WERI-Rb-1 (cell line): ENCODE data around the gene IQGAP3.

Experiments used
- DNase-seq: peaks from one replicate; pipeline ENCODE4 v3.0.0-alpha.2; 2020
- H3K27ac ChIP-seq: fragments of 250-450 bp; sonication (Bioruptor Pico); 2 replicates; pipeline ENCODE4 v1.5.1; 2020; ENCODE audit warnings: mild to moderate bottlenecking, moderate library complexity
- H3K27me3 ChIP-seq: fragments of 250-450 bp; sonication (Bioruptor Pico); 2 replicates; pipeline ENCODE4 v1.5.1; 2021; ENCODE audit warnings: mild to moderate bottlenecking, low read depth, moderate library complexity; ENCODE audit not compliant: insufficient read depth, severe bottlenecking
- H3K36me3 ChIP-seq: fragments of 250-450 bp; sonication (Bioruptor Pico); 2 replicates; pipeline ENCODE4 v1.5.1; 2020; ENCODE audit warnings: mild to moderate bottlenecking, moderate library complexity
- H3K4me3 ChIP-seq: 2 replicates; pipeline ENCODE4 v1.5.1; 2011; ENCODE audit warnings: low read depth, mild to moderate bottlenecking, control low read depth, low read length
- H3K9me3 ChIP-seq: fragments of 250-450 bp; sonication (Bioruptor Pico); 2 replicates; pipeline ENCODE4 v1.5.1; 2021; ENCODE audit warnings: mild to moderate bottlenecking, moderate library complexity; ENCODE audit not compliant: severe bottlenecking
- TF ChIP-seq, protein P1 (sequence below): IDR thresholded peaks from 2 replicates; pipeline ENCODE4 v1.5.1; 2011; ENCODE audit warnings: low read depth, mild to moderate bottlenecking, control low read depth, inconsistent platforms, low read length

IQGAP3 gene

GRCh38 chr1:156559797-156560385 is 12.5 kb downstream of the IQGAP3 start:
- no peaks in the 10 kb centered on the region for H3K27me3 ChIP-seq
- H3K4me3 ChIP-seq = no peak overlapping the region
- no peaks in the 10 kb centered on the region for H3K9me3 ChIP-seq
- DNase-seq = no peak
- peaks cover 65% of the 10 kb centered on the region for H3K36me3 ChIP-seq
- TF ChIP-seq, protein P1, sequence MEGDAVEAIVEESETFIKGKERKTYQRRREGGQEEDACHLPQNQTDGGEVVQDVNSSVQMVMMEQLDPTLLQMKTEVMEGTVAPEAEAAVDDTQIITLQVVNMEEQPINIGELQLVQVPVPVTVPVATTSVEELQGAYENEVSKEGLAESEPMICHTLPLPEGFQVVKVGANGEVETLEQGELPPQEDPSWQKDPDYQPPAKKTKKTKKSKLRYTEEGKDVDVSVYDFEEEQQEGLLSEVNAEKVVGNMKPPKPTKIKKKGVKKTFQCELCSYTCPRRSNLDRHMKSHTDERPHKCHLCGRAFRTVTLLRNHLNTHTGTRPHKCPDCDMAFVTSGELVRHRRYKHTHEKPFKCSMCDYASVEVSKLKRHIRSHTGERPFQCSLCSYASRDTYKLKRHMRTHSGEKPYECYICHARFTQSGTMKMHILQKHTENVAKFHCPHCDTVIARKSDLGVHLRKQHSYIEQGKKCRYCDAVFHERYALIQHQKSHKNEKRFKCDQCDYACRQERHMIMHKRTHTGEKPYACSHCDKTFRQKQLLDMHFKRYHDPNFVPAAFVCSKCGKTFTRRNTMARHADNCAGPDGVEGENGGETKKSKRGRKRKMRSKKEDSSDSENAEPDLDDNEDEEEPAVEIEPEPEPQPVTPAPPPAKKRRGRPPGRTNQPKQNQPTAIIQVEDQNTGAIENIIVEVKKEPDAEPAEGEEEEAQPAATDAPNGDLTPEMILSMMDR = no peak
- H3K27ac ChIP-seq = no peak overlapping the region

- H3K27ac ChIP-seq = no peak overlapping the region
- TF ChIP-seq, protein P1 = no peak
- DNase-seq = no peak
- peaks cover 64% of the 10 kb centered on the region for H3K36me3 ChIP-seq
- no peak overlapping the region for H3K4me3 ChIP-seq
- no peaks in the 10 kb centered on the region for H3K27me3 ChIP-seq
- H3K9me3 ChIP-seq = no peaks in the 10 kb centered on the region
These were observed 13.1 kb downstream of the IQGAP3 start for GRCh38 chr1:156559086-156559796.

GRCh38 chr1:156556354-156556753 is 16.0 kb downstream of the IQGAP3 start:
- H3K4me3 ChIP-seq = no peak overlapping the region
- TF ChIP-seq, protein P1 = no peak
- H3K9me3 ChIP-seq = no peaks in the 10 kb centered on the region
- peaks cover 61% of the 10 kb centered on the region for H3K36me3 ChIP-seq
- DNase-seq = no peak
- H3K27ac ChIP-seq = no peak overlapping the region
- no peaks in the 10 kb centered on the region for H3K27me3 ChIP-seq

GRCh38 chr1:156555715-156556114 is 16.6 kb downstream of the IQGAP3 start:
- no peak overlapping the region for H3K4me3 ChIP-seq
- no peaks in the 10 kb centered on the region for H3K9me3 ChIP-seq
- TF ChIP-seq, protein P1 = no peak
- peaks cover 64% of the 10 kb centered on the region for H3K36me3 ChIP-seq
- DNase-seq = no peak
- no peak overlapping the region for H3K27ac ChIP-seq
- H3K27me3 ChIP-seq = no peaks in the 10 kb centered on the region

GRCh38 chr1:156554971-156555370 is 17.4 kb downstream of the IQGAP3 start:
- Histone ChIP-seq H3K27ac (no peak overlapping the region), H3K36me3 (peaks cover 64% of the 10 kb centered on the region)

More at GRCh38 chr1:156554971-156555370, 17.4 kb downstream of the IQGAP3 start:
- no peak overlapping the region for H3K4me3 ChIP-seq
- DNase-seq = no peak
- TF ChIP-seq, protein P1 = no peak
- no peaks in the 10 kb centered on the region for H3K9me3 ChIP-seq
- no peaks in the 10 kb centered on the region for H3K27me3 ChIP-seq
